ENCODE results near the gene GP9.

- TF ChIP-seq CTCF (IDR thresholded peaks at IDR 0.05) (no peak), POLR2A (IDR thresholded peaks at IDR 0.05; ENCODE audit: low read depth) (no peak)
Observed at GRCh38 chr3:129082026-129082425, 21.4 kb downstream of the GP9 start.
